T-helper 1 cell treated with Interleukin-12 subunit alpha and Interleukin-12 subunit beta and Interleukin-4 antibody, amounts not matched to agents 30 ng/mL and 1 ng/mL, for 36 hours (primary cell): ENCODE data around the gene METTL1. TPM values are rescaled to one million over a fixed set of nuclear protein-coding genes. Genes with fewer than 3 reads are reported as not detected.

Source experiments
- intact Hi-C: fragments of 100-400 bp; cut with micrococcal nuclease; formaldehyde crosslinking; loops from one replicate; pipeline ENCODE4 v1.15.1; 2024
- total RNA-seq: library from RNA; stranded (reverse); gene quantifications from 2 replicates; pipeline ENCODE4 v1.2.3, GENCODE V29; 2022

METTL1 gene
- total RNA-seq, 1 donor from 2014 or later = 32.5 TPM

DNA sequence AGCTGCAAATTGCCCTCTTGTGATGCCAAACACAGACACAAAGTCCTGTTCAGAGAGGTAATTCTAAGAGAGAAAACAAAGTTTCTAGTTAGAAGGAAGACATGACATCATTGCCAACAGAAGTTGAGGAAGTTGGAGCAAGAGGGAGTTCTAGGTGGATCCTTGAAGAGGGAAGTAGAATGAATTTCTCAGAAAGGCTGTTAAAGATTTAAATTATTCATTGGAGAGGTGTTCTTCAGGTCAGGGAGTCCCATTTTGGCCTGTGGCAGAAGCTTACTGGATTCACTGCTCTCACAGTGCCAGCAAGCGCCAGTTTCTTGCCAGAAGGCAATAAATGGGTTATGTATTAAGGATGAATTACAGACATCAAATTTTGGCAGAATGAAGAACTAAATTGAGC, 26.0 kb upstream of the METTL1 start:
- intact Hi-C loops = no loop called here

DNA sequence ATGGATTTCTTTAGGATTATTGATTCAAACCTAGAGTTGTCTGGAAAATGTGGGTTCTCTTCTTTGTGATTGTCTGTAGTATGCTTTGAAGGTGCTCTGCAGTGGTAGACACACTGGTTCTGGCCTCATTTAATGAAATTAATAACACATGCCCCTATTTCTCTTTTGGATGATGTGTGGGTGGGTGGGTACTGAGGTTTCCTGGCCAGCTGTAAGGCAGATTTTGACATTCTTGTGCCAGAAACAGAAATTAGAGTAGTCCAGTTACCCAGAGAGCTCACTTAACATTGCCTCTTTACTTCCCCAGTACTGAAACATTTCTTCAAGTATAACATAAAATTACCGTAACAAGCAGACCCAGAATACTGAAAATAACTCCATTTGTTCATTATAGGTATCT, 25.1 kb upstream of the METTL1 start:
- intact Hi-C loops = no loop called here

DNA sequence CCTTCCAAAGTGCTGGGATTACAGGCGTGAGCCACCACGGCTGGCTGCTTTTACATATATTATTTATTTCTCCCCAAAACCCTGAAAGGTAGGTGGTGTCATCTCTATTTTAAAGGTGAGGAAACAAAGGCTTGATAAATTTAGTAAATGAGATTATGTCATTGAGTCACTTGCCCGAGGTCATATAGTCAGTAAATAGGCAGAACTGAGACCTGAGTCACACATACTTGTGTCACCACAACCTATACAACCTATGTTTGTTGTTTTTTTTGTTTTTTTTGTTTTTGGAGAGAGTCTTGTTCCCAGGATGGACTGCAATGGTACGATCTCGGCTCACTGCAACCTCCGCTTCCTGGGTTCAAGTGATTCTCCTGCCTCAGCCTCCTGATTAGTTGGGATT, 23.4 kb upstream of the METTL1 start:
- intact Hi-C loops = no loop called here

DNA sequence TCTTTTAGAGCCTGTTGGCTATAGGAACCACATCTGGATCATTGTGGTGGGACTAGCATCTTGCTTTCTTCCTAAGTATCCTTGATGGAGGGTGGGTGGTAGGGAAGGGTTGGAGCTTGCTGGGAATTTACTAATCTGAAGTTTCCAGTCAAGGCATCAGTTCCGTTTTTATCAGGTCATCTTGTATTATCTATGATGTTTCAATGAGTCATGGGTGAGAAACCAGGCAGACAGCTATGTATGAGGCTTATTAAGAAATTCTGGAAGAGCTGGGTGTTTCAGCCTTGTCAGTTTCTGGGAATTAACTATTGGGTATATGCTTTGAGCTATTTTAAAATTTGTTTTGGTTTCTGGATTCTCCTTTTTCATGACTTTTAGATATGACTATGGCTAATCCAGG, 22.0 kb upstream of the METTL1 start:
- intact Hi-C loops = no loop called here

DNA sequence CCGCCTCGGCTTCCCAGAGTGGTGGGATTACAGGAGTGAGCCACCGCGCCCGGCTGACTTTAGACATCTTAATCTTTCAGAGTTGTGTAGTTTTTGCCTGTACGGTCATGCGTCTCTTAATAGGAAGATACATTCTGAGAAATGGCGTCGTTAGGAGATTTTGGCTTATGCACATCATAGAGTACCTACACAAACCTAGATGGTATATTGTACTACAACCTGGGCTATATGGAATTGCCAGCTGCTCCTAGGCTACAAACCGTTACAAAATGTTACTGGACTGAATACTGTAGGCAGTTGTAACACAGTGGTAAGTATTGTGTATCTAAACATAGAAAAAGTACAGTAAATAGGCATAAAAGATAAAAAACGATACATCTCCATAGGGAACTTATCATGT, 12.0 kb upstream of the METTL1 start:
- intact Hi-C loops = loop anchor here (2.0 kb wide), 3 partner anchors 19 to 55 kb away; no protein-coding TSS in a partner anchor

DNA sequence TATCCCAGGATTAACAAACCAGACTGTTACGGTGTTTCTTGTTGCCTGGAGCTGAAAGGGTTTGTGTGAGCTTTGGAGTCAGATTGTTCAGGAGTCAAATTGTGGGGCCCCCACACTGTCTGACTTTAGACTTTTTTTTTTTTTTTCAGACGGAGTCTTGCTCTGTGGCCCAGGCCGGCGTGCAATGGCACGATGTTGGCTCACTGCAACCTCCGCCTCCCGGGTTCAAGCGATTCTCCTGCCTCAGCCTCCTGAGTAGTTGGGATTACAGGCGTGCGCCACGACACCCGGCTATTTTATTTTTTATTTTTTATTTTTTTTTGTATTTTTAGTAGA, 11.5 kb upstream of the METTL1 start:
- intact Hi-C loops = loop anchor here (2.0 kb wide), 3 partner anchors 19 to 55 kb away; no protein-coding TSS in a partner anchor

DNA sequence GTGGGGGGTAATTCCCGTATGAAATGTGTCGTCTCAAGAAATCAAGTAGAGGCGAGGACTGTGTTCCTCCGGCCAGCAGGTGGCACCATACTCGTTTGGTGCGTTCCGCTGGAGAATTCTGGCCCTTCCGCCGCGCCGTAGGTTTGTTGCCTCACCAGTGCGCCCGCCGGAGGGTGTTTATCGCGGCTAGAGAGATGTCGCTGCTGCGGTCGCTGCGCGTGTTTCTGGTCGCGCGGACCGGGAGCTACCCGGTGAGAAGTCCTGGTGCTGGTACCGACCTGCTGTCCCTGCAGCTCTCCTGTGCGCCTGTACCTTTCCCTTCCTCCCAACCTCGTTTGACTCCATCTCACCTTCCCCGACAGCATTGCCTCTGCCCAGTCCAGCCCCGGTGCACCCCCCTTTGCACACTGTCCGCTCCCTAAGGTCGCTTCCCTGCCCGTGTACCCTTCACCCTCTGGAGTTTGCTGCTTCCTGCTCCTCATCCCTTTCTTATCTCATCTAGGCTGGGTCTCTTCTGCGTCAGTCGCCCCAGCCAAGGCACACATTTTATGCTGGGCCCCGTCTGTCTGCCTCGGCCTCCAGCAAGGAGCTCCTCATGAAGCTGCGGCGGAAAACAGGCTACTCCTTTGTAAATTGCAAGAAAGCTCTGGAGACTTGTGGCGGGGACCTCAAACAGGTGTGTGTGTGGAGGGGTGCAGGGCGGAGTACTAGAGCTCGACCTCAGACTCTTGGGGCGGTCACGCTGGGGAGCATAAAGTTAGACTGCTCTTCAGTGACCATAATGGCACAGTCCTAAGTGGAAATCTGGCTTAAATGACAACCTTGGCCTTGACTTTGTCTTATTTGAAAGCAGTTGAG, 10.9 kb upstream of the METTL1 start, which contains the start of gene TSFM:
Gene TSFM, plus strand, starts transcription at position 180 of the 858 bp plus-strand sequence. Its CDS starts 15 bp downstream, at position 195.
- intact Hi-C loops = loop anchor here (1.0 to 2.0 kb wide), 11 partner anchors 11 to 153 kb away; partner anchors contain the start of genes CDK4, CTDSP2, EEF1AKMT3 and METTL1

DNA sequence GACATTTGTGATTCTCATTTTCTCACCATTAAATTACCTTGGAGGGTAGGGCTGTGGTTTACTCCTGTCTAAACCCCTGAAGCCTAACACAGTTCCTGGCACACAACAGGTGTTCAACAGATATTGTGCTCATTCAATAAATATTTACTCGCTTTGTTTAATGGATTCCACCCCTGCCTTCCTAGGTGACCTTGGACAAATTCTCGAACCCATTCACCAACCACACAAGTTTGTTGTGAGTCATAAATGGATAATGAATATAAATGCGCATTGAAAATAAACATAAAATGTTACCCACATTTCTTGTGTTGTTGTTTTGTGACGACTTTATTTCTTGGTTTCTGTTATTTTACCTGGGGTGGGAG, 10.3 kb upstream of the METTL1 start:
- intact Hi-C loops = loop anchor here (1.0 to 2.0 kb wide), 11 partner anchors 10 to 154 kb away; partner anchors contain the start of genes CDK4, CTDSP2, EEF1AKMT3 and METTL1

DNA sequence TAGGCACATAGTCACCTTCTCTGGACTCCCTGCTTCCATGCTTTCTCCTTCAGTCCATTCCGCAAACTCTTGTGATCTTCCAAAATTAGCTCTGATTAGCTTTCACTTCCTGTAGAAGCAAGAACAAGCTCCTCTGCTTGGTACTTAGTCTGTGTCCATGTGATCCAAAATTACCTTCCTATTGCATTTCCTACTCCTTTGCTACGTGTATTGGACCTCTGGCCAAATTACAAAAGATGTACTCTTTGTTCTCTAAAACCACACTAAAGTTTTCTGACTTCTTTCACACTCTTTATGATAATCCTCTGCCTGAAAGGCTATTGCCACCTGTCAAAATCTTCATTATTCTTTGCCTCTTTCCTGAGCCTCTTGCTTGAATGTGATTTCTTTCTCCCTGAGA, 9.9 kb upstream of the METTL1 start:
- intact Hi-C loops = loop anchor here (1.0 to 2.0 kb wide), 11 partner anchors 10 to 154 kb away; partner anchors contain the start of genes CDK4, CTDSP2, EEF1AKMT3 and METTL1

DNA sequence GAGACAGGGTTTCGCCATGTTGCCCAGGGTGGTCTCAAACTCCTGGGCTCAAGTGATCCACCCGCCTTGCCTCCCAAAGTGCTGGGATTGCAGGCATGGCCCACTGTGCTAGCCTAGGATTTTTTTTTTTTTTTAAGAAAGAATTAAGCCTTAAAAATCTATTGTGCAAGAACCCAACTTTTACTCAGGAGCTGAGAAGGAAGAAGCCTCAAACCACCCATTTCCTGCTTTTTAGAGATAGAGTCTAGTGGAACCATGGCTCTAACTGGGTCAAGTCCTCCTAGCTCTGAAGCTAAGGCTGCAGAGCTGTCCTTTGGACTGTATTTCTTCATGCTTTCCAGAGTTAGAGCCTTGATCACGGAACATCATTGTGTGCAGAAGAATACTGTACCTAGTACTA, 9.3 kb upstream of the METTL1 start:
- intact Hi-C loops = no loop called here

DNA sequence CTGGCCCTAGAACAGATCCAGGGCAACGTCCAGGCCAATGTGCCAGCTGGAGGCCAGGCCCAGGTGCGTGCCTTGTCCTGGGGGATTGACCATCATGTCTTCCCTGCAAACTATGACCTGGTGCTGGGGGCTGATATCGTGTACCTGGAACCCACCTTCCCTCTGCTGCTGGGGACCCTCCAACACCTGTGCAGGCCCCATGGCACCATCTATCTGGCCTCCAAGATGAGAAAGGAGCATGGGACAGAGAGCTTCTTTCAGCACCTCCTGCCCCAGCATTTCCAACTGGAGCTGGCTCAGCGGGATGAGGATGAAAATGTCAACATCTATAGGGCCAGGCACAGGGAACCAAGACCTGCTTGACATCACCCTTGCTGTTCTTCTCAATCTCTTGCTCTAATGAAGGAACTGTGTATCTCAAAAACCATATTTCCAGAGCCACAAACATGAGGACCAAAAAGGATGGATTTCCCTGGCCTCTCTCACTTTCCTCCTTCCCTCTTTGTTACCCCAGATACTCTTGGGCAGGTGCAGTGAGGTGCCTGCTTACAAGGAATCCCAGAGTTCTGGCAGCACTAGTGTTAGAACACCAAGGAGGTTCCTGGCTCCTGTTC, 8.5 kb upstream of the METTL1 start:
- intact Hi-C loops = no loop called here

DNA sequence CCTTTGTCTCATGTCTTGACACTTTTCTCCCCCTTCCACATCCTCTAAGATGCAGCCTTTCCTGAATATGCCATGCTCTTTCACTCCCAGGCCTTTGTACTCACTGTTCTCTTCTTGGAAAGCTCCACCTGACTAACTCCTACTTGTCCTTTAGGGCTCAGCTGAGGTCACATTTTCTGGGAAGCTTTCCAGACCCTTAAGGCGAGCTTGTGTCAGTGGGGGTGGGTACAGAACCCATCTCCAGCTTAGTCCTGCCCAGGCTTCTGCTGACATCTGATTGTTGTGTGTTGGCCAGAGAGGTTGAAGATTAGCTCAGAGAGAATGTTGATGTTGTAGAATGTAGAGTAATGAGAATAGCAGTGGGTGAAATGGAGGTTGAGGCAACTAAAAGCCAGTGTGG, 7.8 kb upstream of the METTL1 start:
- intact Hi-C loops = no loop called here

DNA sequence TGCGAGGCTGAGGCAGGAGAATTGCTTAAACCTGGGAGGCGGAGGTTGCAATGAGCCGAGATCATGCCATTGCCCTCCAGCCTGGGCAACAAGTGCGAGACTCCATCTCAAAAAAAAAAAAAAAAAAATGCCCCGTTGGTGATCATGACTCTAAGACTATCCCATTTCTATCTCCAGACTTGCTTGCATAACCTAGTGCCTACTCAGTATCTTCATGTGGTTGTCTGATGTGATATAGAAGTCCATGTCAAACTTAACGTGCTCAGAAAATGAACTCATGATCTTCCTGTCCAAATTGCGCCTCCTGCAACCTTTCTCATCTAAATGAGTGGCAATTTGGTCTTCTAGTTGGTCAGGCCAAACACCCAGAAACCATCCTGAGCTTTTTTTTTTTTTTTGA, 6.0 kb upstream of the METTL1 start:
- intact Hi-C loops = no loop called here

DNA sequence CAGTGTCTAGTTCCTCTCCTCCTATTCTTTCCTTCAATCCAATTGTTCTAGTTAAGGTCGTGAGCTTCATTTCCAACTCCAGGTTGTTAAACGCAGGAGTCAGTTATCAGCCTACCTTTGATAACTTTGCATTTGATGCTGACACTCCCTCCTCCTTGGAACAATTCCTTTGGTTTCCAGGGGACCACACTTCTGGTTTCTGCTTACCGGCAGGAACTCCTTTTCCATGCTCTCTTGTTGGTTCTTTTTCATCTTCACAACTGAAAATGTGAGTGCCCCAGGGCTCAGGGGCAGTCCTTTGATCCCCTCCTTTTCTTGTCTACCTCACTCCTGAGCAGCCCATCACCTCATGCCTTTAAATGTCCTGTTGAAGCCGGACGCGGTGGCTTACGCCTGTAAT, 5.5 kb upstream of the METTL1 start:
- intact Hi-C loops = no loop called here

DNA sequence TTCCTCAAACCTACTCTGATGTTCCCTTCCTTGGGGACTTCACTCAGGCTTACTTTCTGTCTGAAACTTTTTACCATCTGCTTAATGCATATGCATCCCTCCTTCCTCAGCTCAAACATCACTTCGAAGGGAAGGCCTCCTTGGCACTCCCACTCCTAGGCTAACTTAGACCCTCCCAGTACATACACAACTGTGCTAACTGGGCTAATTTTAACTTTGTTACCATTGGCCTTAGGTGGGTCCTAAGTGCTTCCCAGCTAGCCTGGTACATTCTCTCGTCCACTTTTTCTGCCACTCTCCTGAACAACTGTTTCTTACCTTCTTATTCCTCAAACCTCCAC, 4.3 kb upstream of the METTL1 start:
- intact Hi-C loops = no loop called here

DNA sequence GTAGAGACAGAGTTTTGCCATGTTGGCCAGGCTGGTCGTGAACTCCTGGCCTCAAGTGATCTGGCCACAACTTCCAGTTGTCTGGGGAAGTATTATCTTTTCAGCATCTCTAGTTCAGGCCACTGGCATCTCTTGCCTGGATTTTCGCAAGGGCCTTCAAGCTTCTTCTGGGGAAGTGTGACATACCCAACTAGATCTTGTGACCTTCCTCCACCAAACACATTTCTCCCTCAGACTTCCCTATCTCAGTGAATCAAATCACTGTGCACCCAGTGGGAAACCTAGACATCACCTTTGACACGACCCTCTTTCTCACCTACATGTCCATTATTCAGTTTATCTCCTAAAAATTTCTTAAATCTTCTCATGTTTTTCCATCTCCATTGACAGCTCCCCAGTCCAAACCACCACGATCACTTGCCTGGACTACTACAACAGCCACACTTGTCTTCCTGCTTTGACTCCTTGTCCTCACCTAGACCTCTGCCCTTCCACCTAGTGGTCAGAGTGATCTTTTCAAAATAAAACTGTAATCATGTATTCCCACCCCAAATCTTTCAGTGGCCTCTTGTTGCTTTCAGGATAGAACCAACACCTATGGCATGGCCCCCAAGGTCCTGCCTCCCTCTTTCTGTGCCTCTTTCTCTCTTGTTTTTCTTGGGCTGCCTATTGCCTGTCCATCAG, 3.8 kb upstream of the METTL1 start:
- intact Hi-C loops = no loop called here

DNA sequence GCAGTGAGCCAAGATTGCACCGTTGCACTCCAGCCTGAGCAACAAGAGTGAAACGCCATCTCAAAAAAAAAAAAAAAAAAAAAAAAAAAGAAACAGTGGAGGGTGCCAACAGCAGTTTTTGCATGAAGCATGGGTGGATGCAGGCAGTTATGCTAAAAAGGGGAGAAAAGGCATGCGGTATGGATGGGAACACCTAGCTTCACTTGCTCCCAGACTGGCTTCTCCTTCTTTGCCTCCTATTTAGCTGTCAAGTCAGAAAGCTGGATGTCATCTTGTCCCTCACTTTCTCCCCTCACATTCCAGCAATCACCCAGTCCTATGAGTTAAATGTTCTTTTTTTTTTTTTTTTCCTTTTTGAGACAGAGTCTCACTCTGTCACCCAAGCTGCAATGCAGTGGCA, 3.1 kb upstream of the METTL1 start:
- intact Hi-C loops = no loop called here

DNA sequence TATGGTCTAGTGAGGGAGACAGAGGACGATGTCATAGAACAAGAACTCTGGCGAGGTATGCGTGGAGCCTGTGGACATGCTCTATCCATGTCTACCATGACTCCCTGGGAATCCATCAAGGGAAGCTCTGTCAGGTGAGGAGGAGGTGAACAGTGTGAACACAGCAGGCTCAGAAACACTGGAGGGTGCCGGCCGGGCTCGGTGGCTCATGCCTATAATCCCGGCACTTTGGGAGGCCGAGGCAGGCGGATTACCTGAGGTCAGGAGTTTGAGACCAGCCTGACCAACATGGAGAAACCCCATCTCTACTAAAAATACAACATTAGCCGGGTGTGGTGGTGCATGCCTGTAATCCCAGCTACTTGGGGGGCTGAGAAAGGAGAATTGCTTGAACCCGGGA, 2.7 kb upstream of the METTL1 start:
- intact Hi-C loops = loop anchor here (5.0 kb wide), 1 partner anchor 1823 kb away; the partner anchor contains the start of gene SLC16A7

DNA sequence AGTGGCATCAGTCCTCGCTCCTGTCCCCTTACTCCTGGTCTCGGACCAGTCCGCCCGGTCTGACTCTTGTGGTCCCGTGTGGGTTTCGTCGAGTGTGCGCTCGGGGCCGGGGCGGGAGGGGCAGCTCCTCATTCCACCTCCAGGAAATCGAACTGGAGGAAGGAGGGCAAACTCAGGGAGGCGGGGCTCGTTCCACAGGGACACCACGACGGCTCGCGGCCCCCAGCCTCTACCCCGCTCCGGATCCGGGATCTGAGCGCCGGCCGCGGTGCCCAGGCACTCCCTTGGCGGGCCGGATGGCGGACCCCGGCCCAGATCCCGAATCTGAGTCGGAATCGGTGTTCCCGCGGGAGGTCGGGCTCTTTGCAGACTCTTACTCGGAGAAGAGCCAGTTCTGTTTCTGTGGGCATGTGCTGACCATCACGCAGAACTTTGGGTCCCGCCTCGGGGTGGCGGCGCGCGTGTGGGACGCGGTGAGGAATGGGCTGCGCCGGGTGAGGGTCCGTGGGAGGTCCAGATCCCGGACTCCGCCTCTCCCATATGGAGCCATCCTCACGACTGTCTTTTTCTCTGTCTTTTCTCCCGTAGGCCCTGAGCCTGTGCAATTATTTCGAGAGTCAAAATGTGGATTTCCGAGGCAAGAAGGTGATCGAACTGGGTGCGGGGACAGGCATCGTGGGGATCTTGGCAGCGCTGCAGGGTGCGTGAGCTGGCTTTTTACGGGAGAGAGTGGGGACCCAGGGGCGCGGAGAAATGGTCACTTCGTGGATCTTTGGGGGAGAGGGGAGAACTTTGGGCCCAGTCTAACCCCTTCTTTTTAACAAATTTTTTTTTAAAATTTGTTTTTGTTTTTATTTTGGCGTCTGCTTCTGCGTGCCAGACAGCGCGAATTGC, 771 bp upstream of the METTL1 start, which contains the start of gene EEF1AKMT3:
Gene EEF1AKMT3, plus strand, starts transcription at position 186 of the 894 bp plus-strand sequence. Its CDS starts 111 bp downstream, at position 297.
- intact Hi-C loops = loop anchor here (1.0 to 5.0 kb wide), 10 partner anchors 10 to 1825 kb away; partner anchors contain the start of genes ATP23, CDK4, OS9 and SLC16A7

DNA sequence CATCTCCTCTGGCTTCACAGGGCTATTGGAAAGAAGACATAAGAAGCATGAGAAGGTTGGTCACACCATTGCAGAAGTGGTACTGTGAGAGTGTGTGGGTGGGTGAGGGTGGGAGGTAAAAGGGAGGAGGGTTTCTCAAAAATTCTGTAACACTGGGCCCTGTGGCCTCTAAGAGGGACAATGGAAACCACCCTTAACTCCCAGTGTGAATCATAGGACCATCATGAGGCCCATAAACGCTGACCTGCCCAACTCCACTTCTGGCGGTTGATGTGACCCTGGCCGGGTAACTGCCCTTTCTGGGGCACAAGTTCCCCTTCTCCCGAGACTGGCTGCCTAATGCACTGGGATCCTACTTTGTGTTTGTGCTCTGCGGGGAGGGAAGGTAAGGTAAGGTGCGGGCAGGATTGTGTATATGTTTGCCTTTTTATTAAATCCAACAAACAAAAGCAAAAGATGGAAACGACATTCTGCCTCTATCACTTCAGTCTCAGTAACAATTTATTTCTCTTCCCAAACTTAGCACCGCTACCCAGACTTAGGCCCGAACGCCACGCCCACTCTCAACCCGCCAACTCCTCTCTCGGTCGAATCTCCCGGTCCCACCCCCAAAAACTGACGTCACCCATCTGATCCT, 551 bp downstream of the METTL1 start:
- intact Hi-C loops = loop anchor here (5.0 kb wide), 1 partner anchor 1826 kb away; the partner anchor contains the start of gene SLC16A7
